Measurements from ENCODE around the gene PFKM. TPM values are rescaled to one million over a fixed set of nuclear protein-coding genes. Genes with fewer than 3 reads are reported as not detected.

PFKM gene
- total RNA-seq, 1 experiment from 2014 or later: 92.4 TPM

DNA sequence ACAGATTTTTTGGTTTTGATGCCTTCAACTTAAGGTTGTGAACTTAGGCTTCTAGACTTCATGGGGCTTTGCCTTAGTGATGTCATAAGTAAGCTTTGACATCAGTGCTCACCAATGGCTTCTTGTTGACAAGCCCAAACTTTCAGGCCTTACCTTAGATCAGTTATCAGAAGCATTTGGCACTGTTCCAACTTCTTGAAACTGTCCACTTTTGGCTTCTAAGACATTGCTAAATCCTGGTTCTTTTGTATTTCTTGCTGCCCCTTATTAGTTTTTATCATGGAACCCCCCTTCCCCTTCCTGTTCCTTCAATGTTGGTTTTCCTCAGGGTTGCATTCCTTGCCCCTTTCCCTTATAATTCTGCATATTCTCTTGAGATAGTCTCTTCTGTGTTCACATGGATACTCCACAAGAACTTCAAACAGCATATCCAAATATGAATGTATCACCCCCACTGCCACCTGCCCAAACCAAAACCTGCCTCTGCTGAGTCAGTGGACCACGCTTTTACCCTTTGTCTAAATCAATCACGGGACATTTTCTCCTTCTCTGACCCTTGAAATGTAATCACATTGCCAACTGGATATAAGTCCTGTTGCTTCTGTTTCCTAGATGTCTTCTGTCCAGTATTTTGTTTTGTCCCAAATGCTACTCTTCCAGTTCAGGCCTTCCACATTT is 7.9 kb downstream of the PFKM start:
- Histone ChIP-seq H3K56ac (ENCODE audit: insufficient read length, low read depth, low read length) (no peak overlapping the region), H3K9ac (ENCODE audit: extremely low read depth, insufficient read length, low read length) (no peak overlapping the region), H2BK12ac (ENCODE audit: insufficient read length, low read depth, low read length) (no peak overlapping the region), H3K18ac (ENCODE audit: insufficient read length, low read depth, low read length) (no peak overlapping the region), H2BK20ac (ENCODE audit: low read depth, low read length, poor library complexity, severe bottlenecking) (no peak overlapping the region), H3K79me2 (ENCODE audit: insufficient read depth, low read length) (no peaks in the 10 kb centered on the region), H2BK5ac (ENCODE audit: insufficient read length, low read length) (no peak overlapping the region), H2BK120ac (ENCODE audit: low read depth, low read length, poor library complexity, severe bottlenecking) (no peak overlapping the region), H4K20me1 (ENCODE audit: control insufficient read depth, insufficient read depth, insufficient read length) (no peaks in the 10 kb centered on the region), H3K4me1 (ENCODE audit: insufficient read depth, low read length) (no peaks in the 10 kb centered on the region), H3K27me3 (ENCODE audit: insufficient read depth, low read length) (no peaks in the 10 kb centered on the region), H4K8ac (replicated peaks; ENCODE audit: insufficient read length, low read depth, low read length) (no peak overlapping the region), H3K23me2 (ENCODE audit: insufficient read length, low read depth, low read length, poor library complexity, severe bottlenecking) (no peaks in the 10 kb centered on the region), H3K4ac (ENCODE audit: low read depth, low read length) (no peak overlapping the region), H3K14ac (ENCODE audit: insufficient read depth, low read length) (no peak overlapping the region), H3K4me2 (ENCODE audit: insufficient read depth, insufficient read length, low read length) (no peak overlapping the region), H2AFZ (ENCODE audit: low read length) (no peak overlapping the region), H2AK5ac (ENCODE audit: insufficient read length, low read length) (no peak overlapping the region), H3K79me1 (ENCODE audit: insufficient read depth, low read depth, low read length, poor library complexity, severe bottlenecking) (no peaks in the 10 kb centered on the region), H4K5ac (ENCODE audit: insufficient read length, low read depth, low read length) (no peak overlapping the region), H3K23ac (ENCODE audit: insufficient read length, low read depth, low read length) (no peak overlapping the region), H3K27ac (ENCODE audit: insufficient read length, low read depth, low read length) (no peak overlapping the region), H4K91ac (ENCODE audit: insufficient read length, low read depth, low read length) (no peak overlapping the region), H3K9me3 (ENCODE audit: control insufficient read depth, low read depth, low read length) (no peaks in the 10 kb centered on the region), H3T11ph (ENCODE audit: low read length) (no peak overlapping the region), H2BK15ac (ENCODE audit: low read depth, low read length) (no peak overlapping the region)
- WGBS (ENCODE audit: extremely low coverage, insufficient read length, low lambda C conversion rate): no CpG with 5 or more reads among the region's 2 CpGs
- no peak for DNase-seq
- TF ChIP-seq, protein P1, sequence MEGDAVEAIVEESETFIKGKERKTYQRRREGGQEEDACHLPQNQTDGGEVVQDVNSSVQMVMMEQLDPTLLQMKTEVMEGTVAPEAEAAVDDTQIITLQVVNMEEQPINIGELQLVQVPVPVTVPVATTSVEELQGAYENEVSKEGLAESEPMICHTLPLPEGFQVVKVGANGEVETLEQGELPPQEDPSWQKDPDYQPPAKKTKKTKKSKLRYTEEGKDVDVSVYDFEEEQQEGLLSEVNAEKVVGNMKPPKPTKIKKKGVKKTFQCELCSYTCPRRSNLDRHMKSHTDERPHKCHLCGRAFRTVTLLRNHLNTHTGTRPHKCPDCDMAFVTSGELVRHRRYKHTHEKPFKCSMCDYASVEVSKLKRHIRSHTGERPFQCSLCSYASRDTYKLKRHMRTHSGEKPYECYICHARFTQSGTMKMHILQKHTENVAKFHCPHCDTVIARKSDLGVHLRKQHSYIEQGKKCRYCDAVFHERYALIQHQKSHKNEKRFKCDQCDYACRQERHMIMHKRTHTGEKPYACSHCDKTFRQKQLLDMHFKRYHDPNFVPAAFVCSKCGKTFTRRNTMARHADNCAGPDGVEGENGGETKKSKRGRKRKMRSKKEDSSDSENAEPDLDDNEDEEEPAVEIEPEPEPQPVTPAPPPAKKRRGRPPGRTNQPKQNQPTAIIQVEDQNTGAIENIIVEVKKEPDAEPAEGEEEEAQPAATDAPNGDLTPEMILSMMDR (conservative IDR thresholded peaks at IDR 0.05): no peak
- no peak overlapping the region for H3K4me3 Mint-ChIP-seq
- H3K4me1 Mint-ChIP-seq: no peaks in the 10 kb centered on the region; a peak in 1 of 4 replicates
- no peaks in the 10 kb centered on the region; the same call in 1 of the 2 replicates for H3K27me3 Mint-ChIP-seq (ENCODE audit: low read depth)
- H3K36me3 Mint-ChIP-seq (ENCODE audit: insufficient read depth in 1 of 3, low read depth in 3 of 3): peaks cover 17 to 73% (median 63%) of the 10 kb centered on the region in 3 experiments
- H3K27ac Mint-ChIP-seq: no peak overlapping the region
- no peaks in the 10 kb centered on the region for H3K9me3 Mint-ChIP-seq
